ENCODE measurements around the gene KCNJ16. TPM values are rescaled to one million over a fixed set of nuclear protein-coding genes. Genes with fewer than 3 reads are reported as not detected.

The KCNJ16 gene
- total RNA-seq, 2 donors from 2014 or later, result 53.4 to 58.6 TPM

GRCh38 chr17:70080541-70081347 is 5.7 kb downstream of the KCNJ16 start:
- no peaks in the 10 kb centered on the region for H3K9me3 ChIP-seq
- H3K4me1 ChIP-seq, result peaks cover 6% of the 10 kb centered on the region
- H3K4me3 ChIP-seq, result no peak overlapping the region
- WGBS, 2 donors, result 51 to 56% methylated on average over 7 of the region's 7 CpGs
- no peak for DNase-seq
- TF ChIP-seq CTCF (IDR thresholded peaks at IDR 0.05) (no peak), POLR2A (IDR thresholded peaks at IDR 0.05) (no peak)
- intact Hi-C loops (cut with DNase I), result no loop called here
- ATAC-seq, result peak; percentile 40
- no peaks in the 10 kb centered on the region for H3K36me3 ChIP-seq (replicated peaks in 1 of 2; ENCODE audit: insufficient read depth in 1 of 2, low read depth in 2 of 2)
- H3K27me3 ChIP-seq, result no peaks in the 10 kb centered on the region
- peak overlapping the region in 3 of 4 donors; percentile 2 to 66 (median 5) for H3K27ac ChIP-seq

- H3K27ac ChIP-seq, result peak overlapping the region in 1 of 4 donors; percentile 66
- H3K36me3 ChIP-seq (replicated peaks in 1 of 2; ENCODE audit: insufficient read depth in 1 of 2, low read depth in 2 of 2), result no peaks in the 10 kb centered on the region
- peaks cover 6% of the 10 kb centered on the region for H3K4me1 ChIP-seq
- WGBS, 2 donors, result 15 to 26% methylated on average over 1 of the region's 1 CpG
- ATAC-seq (no peak), DNase-seq (no peak)
- intact Hi-C loops (cut with DNase I), result no loop called here
- H3K4me3 ChIP-seq, result no peak overlapping the region
- no peaks in the 10 kb centered on the region for H3K27me3 ChIP-seq
- no peaks in the 10 kb centered on the region for H3K9me3 ChIP-seq
- TF ChIP-seq CTCF (IDR thresholded peaks at IDR 0.05), result no peak
- TF ChIP-seq POLR2A (IDR thresholded peaks at IDR 0.05), result no peak
Measured at GRCh38 chr17:70081885-70082284, 6.9 kb downstream of the KCNJ16 start.

GRCh38 chr17:70084476-70084875 is 9.5 kb downstream of the KCNJ16 start:
- DNase-seq, result no peak
- intact Hi-C loops (cut with DNase I), result no loop called here
- Histone ChIP-seq H3K36me3 (replicated peaks in 1 of 2; ENCODE audit: insufficient read depth in 1 of 2, low read depth in 2 of 2) (no peaks in the 10 kb centered on the region), H3K4me3 (no peak overlapping the region), H3K27me3 (no peaks in the 10 kb centered on the region), H3K27ac (no peak overlapping the region), H3K4me1 (peaks cover 13% of the 10 kb centered on the region), H3K9me3 (no peaks in the 10 kb centered on the region)
- no peak for TF ChIP-seq POLR2A (IDR thresholded peaks at IDR 0.05)
- TF ChIP-seq CTCF (IDR thresholded peaks at IDR 0.05), result no peak
- 74 to 87% methylated on average over 4 of the region's 4 CpGs for WGBS, 2 donors
- ATAC-seq, result no peak

GRCh38 chr17:70086516-70086915 is 11.5 kb downstream of the KCNJ16 start:
- ATAC-seq (no peak), DNase-seq (no peak)
- Histone ChIP-seq H3K4me1 (peaks cover 26% of the 10 kb centered on the region), H3K27me3 (no peaks in the 10 kb centered on the region), H3K36me3 (replicated peaks in 1 of 2; ENCODE audit: insufficient read depth in 1 of 2, low read depth in 2 of 2) (no peaks in the 10 kb centered on the region), H3K9me3 (no peaks in the 10 kb centered on the region), H3K4me3 (no peak overlapping the region), H3K27ac (no peak overlapping the region)
- intact Hi-C loops (cut with DNase I), result no loop called here
- 50 to 58% methylated on average over 2 of the region's 2 CpGs for WGBS, 2 donors
- no peak for TF ChIP-seq POLR2A (IDR thresholded peaks at IDR 0.05)
- no peak for TF ChIP-seq CTCF (IDR thresholded peaks at IDR 0.05)

Data from body of pancreas (tissue), 4 donors.